Ishikawa (cell line): ENCODE results near the gene CHD8.

Source experiments
- CEBPB ChIP-seq: IDR thresholded peaks from 2 replicates; pipeline ENCODE4 v1.6.1; 2012
- CREB1 ChIP-seq: IDR thresholded peaks from 2 replicates; pipeline ENCODE4 v1.6.1; 2012; ENCODE audit warnings: low read depth
- EGR1 ChIP-seq: IDR thresholded peaks from 2 replicates; pipeline ENCODE4 v1.6.1; 2012
- EP300 ChIP-seq: IDR thresholded peaks from 2 replicates; pipeline ENCODE4 v1.6.1; 2012; ENCODE audit warnings: borderline replicate concordance
- FOXM1 ChIP-seq: IDR thresholded peaks from 2 replicates; pipeline ENCODE4 v1.6.1; 2012; ENCODE audit warnings: low read depth, borderline replicate concordance
- NFIC ChIP-seq: IDR thresholded peaks from 2 replicates; pipeline ENCODE4 v1.6.1; 2012
- RAD21 ChIP-seq: IDR thresholded peaks from 2 replicates; pipeline ENCODE4 v1.6.1; 2012; ENCODE audit warnings: low read depth
- TAF1 ChIP-seq: IDR thresholded peaks from 2 replicates; pipeline ENCODE4 v1.6.1; 2012; ENCODE audit warnings: low read depth, mild to moderate bottlenecking
- TCF12 ChIP-seq: IDR thresholded peaks from 2 replicates; pipeline ENCODE4 v1.6.1; 2012; ENCODE audit warnings: low read depth
- TEAD4 ChIP-seq: IDR thresholded peaks from 2 replicates; pipeline ENCODE4 v1.6.1; 2012
- YY1 ChIP-seq: IDR thresholded peaks from 2 replicates; pipeline ENCODE4 v1.6.1; 2012; ENCODE audit warnings: low read depth
- ZBTB7A ChIP-seq: IDR thresholded peaks from 2 replicates; pipeline ENCODE4 v1.6.1; 2012; ENCODE audit warnings: low read depth
- TF ChIP-seq, protein P1 (sequence below): IDR thresholded peaks from 2 replicates; pipeline ENCODE4 v1.6.1; 2012
- TF ChIP-seq, protein P2 (sequence below): IDR thresholded peaks from 2 replicates; pipeline ENCODE4 v1.6.1; 2012
- TF ChIP-seq, protein P3 (sequence below): IDR thresholded peaks from 2 replicates; pipeline ENCODE4 v1.6.1; 2012; ENCODE audit warnings: low read depth, mild to moderate bottlenecking

CHD8 gene

DNA sequence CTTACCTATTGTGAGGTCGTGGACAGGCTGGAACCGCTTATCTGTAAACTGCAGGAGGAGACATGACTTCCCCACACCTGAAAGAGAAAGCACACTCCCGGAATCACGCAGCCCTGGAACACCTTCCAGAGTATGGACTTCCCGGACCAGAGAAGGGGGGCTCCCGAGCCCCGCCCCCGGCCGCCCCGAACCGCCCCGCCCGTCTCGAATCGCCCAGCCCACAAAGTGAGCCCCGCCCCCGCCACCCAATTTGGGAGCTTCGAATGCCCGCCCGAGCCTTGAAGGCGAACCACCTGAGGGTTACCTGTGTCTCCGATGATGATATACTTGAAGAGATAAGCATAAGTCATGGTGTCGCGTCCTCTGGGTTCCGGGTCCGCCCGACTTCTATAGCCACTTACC, 20.6 kb upstream of the CHD8 start:
- TF ChIP-seq, protein P1, sequence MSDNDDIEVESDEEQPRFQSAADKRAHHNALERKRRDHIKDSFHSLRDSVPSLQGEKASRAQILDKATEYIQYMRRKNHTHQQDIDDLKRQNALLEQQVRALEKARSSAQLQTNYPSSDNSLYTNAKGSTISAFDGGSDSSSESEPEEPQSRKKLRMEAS = peak; percentile 14; the same call in 1 of the 2 replicates
- TF ChIP-seq EGR1 (no peak), YY1 (no peak)

DNA sequence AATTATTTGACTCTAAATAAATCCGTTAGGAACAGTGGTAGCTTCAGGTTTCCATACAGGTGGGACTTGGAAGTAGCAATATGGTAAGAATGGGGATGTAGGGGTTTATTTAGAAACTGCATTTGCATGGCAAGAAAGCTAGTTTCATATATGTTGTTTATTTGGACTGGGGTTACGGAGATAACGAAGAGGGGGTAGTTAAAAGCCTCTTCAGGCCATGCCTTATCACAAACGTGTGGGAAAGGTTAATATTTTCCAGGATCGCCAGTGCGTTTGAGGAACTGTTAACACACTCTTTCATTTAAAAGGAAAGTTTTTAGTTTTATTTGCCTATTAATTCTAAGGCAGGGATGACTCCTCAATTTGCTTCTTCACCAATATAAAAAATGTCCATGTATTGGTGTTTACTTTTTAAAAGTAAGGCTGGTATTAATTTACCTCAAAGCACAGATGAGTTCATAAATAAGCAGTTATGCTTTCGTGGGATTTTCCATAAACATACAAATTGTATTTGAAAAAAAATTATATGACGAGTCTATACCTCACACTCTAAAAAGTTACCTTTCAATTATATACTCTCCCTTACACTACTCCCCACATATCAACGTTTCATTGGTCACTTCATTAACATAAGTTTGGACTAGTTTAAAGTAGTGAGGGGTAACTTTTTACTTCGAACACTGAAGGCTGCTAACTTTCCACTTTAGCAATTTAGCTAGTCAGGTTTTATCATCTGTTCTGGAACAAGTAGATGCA, 20.0 kb upstream of the CHD8 start:
- no peak for TF ChIP-seq NFIC
- 0 out of 2 replicates have a peak, but pooled peaks have one; percentile 21 for TF ChIP-seq EP300

DNA sequence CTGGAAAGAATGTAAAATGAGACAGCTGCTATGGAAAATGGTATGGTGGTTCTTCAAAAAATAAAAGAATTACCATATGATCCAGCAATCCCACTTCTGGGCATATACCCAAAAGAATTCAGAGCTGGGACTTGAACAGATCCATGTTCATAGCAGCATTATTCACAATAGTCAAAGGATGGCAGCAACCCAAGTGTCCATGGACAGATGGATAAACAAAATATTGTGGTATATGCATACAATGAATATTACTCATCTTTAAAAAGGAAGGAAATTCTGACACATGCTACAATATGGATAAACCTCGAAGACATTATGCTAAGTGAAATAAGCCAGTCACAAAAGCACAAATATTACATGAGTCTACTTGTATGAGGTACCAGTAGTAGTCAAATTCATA, 11.7 kb upstream of the CHD8 start:
- TF ChIP-seq, protein P2, sequence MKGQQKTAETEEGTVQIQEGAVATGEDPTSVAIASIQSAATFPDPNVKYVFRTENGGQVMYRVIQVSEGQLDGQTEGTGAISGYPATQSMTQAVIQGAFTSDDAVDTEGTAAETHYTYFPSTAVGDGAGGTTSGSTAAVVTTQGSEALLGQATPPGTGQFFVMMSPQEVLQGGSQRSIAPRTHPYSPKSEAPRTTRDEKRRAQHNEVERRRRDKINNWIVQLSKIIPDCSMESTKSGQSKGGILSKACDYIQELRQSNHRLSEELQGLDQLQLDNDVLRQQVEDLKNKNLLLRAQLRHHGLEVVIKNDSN = no peak
- TF ChIP-seq TEAD4 = no peak
- TF ChIP-seq, protein P3, sequence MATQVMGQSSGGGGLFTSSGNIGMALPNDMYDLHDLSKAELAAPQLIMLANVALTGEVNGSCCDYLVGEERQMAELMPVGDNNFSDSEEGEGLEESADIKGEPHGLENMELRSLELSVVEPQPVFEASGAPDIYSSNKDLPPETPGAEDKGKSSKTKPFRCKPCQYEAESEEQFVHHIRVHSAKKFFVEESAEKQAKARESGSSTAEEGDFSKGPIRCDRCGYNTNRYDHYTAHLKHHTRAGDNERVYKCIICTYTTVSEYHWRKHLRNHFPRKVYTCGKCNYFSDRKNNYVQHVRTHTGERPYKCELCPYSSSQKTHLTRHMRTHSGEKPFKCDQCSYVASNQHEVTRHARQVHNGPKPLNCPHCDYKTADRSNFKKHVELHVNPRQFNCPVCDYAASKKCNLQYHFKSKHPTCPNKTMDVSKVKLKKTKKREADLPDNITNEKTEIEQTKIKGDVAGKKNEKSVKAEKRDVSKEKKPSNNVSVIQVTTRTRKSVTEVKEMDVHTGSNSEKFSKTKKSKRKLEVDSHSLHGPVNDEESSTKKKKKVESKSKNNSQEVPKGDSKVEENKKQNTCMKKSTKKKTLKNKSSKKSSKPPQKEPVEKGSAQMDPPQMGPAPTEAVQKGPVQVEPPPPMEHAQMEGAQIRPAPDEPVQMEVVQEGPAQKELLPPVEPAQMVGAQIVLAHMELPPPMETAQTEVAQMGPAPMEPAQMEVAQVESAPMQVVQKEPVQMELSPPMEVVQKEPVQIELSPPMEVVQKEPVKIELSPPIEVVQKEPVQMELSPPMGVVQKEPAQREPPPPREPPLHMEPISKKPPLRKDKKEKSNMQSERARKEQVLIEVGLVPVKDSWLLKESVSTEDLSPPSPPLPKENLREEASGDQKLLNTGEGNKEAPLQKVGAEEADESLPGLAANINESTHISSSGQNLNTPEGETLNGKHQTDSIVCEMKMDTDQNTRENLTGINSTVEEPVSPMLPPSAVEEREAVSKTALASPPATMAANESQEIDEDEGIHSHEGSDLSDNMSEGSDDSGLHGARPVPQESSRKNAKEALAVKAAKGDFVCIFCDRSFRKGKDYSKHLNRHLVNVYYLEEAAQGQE = no peak
- no peak for TF ChIP-seq TAF1
- TF ChIP-seq, protein P1 = no peak
- no peak for TF ChIP-seq CREB1
- TF ChIP-seq YY1 = no peak
- TF ChIP-seq TCF12 = no peak
- no peak for TF ChIP-seq CEBPB
- no peak for TF ChIP-seq FOXM1
- TF ChIP-seq ZBTB7A = no peak
- TF ChIP-seq RAD21 = no peak
- no peak for TF ChIP-seq EGR1
- no peak for TF ChIP-seq NFIC

DNA sequence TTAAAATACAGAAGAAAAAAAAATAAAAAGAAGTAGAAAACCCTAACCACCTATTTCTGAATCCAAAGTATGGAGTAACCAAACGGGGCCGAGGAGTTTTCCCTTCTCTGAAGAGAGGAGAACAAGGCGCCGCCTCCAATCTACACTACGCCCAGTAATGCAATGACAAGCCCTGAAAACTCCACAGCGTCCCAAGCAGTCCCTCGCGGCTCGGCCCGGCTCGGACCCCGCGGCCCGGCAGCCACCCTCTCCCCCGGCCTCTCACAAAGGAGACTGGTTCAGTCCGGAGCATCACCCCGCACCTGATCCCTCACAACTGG, 371 bp downstream of the CHD8 start:
- TF ChIP-seq NFIC = no peak
- no peak for TF ChIP-seq CREB1
- TF ChIP-seq EGR1 = no peak; the same call in 1 of the 2 replicates
- TF ChIP-seq ZBTB7A = no peak
- TF ChIP-seq TCF12 = no peak

DNA sequence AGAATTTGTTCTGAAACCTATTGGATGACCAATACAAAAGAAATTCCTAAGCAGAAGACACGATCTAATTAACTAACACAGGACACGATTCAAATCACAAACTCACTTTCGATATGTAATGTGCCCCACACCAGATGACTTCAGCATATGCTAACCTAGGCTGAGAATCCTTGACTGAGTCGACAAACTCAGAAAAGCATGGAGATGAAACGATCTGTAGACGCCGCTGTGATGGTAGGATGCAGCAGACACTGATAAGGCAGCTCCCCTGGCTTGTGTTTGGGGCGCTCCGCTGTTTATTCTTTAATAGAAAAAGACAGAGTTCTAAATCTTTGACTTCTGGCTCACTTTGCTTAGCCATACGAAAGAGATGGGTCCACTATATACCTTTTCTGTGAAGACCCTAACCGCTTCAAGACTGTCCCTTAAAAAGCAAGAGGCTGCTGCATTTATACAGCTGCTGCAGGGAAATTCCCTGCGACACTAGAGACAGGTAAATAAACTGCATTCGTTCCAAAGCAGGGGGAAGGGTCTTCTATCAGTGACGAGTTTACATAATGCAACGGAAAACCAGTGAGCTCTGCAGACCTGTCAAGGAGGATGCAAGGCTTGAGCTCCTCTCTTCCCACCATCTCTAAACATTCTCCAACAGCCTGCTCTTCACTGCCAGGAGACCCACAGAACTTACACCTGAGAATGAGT, 929 bp downstream of the CHD8 start:
- TF ChIP-seq NFIC (no peak), ZBTB7A (no peak), FOXM1 (no peak)
- TF ChIP-seq, protein P2 = no peak

DNA sequence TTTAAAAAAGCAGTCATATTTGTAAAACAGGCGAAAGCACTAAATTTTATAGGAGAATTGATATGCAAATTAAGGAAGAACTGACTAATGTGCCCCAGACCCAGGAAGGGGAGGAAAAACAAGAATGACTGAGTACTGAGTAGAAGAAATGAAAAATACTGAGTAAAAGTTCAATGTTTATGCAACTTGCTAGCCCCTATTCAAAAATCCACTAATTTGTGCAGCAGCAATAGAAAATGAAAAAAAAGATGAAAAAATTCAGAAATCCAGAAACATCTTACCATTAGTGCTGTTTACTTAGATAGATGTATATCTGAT, 6.1 kb downstream of the CHD8 start:
- TF ChIP-seq NFIC (no peak), EP300 (no peak), TCF12 (no peak)
- TF ChIP-seq, protein P2 = no peak

DNA sequence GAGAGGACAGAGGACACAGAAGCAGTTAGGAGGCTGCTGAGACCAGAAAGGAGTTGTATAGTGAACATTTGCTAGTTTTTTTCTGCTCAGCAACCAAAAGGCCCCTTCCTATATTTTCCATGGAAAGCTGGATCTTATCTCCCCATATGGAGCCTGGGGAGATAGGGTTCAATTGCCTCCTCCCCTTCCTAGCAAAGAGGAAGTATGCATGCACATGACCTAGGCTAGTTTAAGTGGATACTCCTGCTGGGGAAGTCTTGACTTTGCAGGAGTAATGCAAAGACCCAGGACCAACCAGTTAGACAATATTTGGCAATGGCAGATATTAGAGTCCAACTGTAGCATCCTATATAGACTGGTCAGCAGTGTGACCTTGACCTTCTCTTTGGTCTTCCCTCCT, 15.1 kb downstream of the CHD8 start:
- TF ChIP-seq CEBPB (no peak), NFIC (no peak), TAF1 (no peak), FOXM1 (no peak), EP300 (no peak), RAD21 (no peak), CREB1 (no peak), TCF12 (no peak)
- TF ChIP-seq, protein P2 = no peak
- TF ChIP-seq, protein P1 = no peak
- TF ChIP-seq, protein P3 = no peak
